Measurements from ENCODE around the gene LURAP1L.
"Not testable (repeated sequence)": the region's sequence is repeated elsewhere in the genome, so short reads cannot be mapped to it uniquely, and the experiment has no call there.

LURAP1L gene

GRCh38 chr9:12851341-12852090 is 76.7 kb downstream of the LURAP1L start:
- DNase-seq: no peak
- intact Hi-C loops (cut with DNase I): no loop called here

- no peak for DNase-seq
- intact Hi-C loops (cut with DNase I): no loop called here
These were observed 78.2 kb downstream of the LURAP1L start for GRCh38 chr9:12853051-12853450.

- no peak for DNase-seq
- intact Hi-C loops (cut with DNase I): no loop called here
These were observed 79.4 kb downstream of the LURAP1L start for GRCh38 chr9:12854221-12854620.

- no peak for DNase-seq
- intact Hi-C loops (cut with DNase I): no loop called here
These were observed 80.2 kb downstream of the LURAP1L start for GRCh38 chr9:12855066-12855465.

- intact Hi-C loops (cut with DNase I): no loop called here
- no peak for DNase-seq
These were observed 81.8 kb downstream of the LURAP1L start for GRCh38 chr9:12856603-12857002.

GRCh38 chr9:12859704-12860251 is 85.0 kb downstream of the LURAP1L start:
- DNase-seq: no peak
- intact Hi-C loops (cut with DNase I): no loop called here

GRCh38 chr9:12860998-12861397 is 86.2 kb downstream of the LURAP1L start:
- intact Hi-C loops (cut with DNase I): no loop called here
- DNase-seq: no peak

- intact Hi-C loops (cut with DNase I): no loop called here
- no peak for DNase-seq
These were observed 88.0 kb downstream of the LURAP1L start for GRCh38 chr9:12862611-12863410.

- no peak for DNase-seq
- intact Hi-C loops (cut with DNase I): no loop called here
These were observed 88.8 kb downstream of the LURAP1L start for GRCh38 chr9:12863618-12864017.

- DNase-seq; intact Hi-C loops (cut with DNase I): not testable (repeated sequence)
These were observed 90.6 kb downstream of the LURAP1L start for GRCh38 chr9:12865380-12865779.

Measured in posterior cingulate gyrus (tissue), 11 donors.